Astrocyte of the spinal cord (primary cell): ENCODE results near the gene GPR35.

Experiments
- DNase-seq: peaks from one replicate; pipeline ENCODE4 v3.0.0; 2011; ENCODE audit warnings: low read depth, low spot score
- H3K4me3 ChIP-seq: 2 replicates; pipeline ENCODE4 v1.5.1; 2011; ENCODE audit warnings: low read depth, mild to moderate bottlenecking, low read length, moderate library complexity
- CTCF ChIP-seq: IDR thresholded peaks from 2 replicates; pipeline ENCODE4 v1.5.1; 2012; ENCODE audit warnings: low read depth, mild to moderate bottlenecking, low read length, inconsistent platforms
- in situ Hi-C: cut with HindIII; loops from 2 replicates; pipeline ENCODE4 v1.10.0; 2017; ENCODE audit warnings: low sequenced_read_pairs

Gene GPR35

GRCh38 chr2:240597419-240598181, 27.7 kb upstream of the GPR35 start:
- TF ChIP-seq CTCF: no peak
- in situ Hi-C loops: no loop called here
- H3K4me3 ChIP-seq: no peak overlapping the region
- DNase-seq: no peak

- no peak for TF ChIP-seq CTCF
- in situ Hi-C loops: no loop called here
- DNase-seq: no peak
- H3K4me3 ChIP-seq: no peak overlapping the region
Observed at GRCh38 chr2:240598311-240598911, 26.9 kb upstream of the GPR35 start.

GRCh38 chr2:240599141-240599583, 26.1 kb upstream of the GPR35 start:
- in situ Hi-C loops: no loop called here
- TF ChIP-seq CTCF: no peak
- DNase-seq: no peak
- no peak overlapping the region for H3K4me3 ChIP-seq

GRCh38 chr2:240600451-240600961, 24.8 kb upstream of the GPR35 start:
- in situ Hi-C loops: no loop called here
- no peak for DNase-seq
- TF ChIP-seq CTCF: no peak
- H3K4me3 ChIP-seq: no peak overlapping the region

- TF ChIP-seq CTCF: no peak
- DNase-seq: no peak
- H3K4me3 ChIP-seq: no peak overlapping the region
- in situ Hi-C loops: no loop called here
Observed at GRCh38 chr2:240601061-240601830, 24.0 kb upstream of the GPR35 start.

GRCh38 chr2:240601831-240602160, 23.5 kb upstream of the GPR35 start:
- in situ Hi-C loops: no loop called here
- no peak for TF ChIP-seq CTCF
- no peak overlapping the region for H3K4me3 ChIP-seq
- DNase-seq: no peak
